ENCODE measurements around the gene MAST1.
A peak's percentile ranks its signal among the peaks of the same experiment; 100 is the strongest.
"Not testable (repeated sequence)": the region's sequence is repeated elsewhere in the genome, so short reads cannot be mapped to it uniquely, and the experiment has no call there.

Gene MAST1

DNA sequence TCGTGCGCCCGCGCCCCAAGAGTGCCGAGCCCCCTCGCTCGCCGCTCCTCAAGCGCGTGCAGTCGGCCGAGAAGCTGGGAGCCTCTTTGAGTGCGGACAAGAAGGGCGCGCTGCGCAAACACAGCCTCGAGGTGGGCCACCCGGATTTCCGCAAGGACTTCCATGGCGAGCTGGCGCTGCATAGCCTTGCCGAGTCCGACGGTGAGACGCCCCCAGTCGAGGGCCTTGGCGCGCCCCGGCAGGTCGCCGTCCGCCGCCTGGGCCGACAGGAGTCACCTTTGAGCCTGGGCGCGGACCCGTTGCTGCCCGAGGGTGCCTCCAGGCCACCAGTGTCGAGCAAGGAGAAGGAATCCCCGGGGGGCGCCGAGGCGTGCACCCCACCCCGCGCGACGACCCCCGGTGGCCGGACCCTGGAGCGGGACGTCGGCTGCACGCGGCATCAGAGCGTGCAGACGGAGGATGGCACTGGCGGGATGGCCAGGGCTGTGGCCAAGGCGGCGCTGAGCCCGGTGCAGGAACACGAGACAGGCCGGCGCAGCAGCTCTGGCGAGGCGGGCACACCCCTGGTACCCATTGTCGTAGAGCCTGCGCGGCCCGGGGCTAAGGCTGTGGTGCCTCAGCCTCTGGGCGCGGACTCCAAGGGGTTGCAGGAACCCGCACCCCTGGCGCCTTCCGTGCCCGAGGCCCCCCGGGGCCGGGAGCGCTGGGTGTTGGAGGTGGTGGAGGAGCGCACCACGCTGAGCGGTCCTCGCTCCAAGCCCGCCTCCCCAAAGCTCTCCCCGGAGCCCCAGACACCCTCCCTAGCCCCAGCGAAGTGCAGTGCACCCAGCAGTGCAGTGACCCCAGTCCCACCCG is 35.8 kb downstream of the MAST1 start:
- DNase-seq: no peak

DNA sequence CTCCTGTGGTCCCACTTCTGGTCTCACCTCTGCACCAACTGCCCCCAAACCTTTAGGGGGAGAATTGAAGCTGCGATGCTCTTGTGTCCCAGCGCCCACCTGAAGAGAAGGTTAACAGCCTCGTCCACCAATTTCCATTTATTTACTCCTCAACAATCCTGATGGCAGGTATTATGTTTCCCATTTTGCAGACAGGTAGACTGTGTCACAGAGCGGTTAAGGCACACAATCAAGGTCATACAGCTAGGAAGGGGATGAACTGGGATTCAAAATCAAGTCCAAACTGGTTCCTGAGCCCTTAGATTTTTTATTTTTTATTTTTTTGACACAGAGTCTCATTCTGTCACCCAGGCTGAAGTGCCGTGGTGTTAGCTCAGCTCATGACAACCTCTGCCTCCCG is 36.8 kb downstream of the MAST1 start:
- DNase-seq: no peak

DNA sequence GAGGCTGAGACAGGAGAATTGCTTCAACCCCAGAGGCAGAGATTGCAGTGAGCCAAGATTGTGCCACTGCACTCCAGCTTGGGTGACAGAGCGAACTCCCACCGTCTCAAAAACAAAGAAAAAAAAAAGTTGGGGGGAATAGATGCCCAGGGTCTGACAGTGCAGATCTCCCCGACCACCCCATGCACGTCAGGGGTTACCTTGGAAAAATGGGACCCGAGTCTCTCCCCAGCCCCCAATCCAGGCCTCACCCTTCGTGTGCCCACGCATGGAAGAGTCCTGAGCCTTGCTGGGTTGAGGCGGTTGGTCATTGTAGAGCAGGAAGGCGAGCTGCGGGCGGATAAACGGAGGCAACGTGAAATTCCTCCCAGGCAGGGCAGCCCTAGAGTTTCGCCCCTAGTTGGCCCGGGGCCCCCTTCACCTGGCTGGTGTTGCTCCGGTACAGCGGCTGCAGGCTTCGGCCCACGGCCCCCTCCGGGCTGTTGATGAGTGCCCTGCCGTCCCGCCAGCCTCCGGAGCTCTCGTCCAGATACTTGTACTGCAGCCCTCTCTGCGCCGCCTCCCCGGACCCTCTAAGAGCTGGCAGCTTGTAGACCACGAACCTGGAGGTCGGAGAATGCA is 42.3 kb downstream of the MAST1 start:
- no peak for DNase-seq

DNA sequence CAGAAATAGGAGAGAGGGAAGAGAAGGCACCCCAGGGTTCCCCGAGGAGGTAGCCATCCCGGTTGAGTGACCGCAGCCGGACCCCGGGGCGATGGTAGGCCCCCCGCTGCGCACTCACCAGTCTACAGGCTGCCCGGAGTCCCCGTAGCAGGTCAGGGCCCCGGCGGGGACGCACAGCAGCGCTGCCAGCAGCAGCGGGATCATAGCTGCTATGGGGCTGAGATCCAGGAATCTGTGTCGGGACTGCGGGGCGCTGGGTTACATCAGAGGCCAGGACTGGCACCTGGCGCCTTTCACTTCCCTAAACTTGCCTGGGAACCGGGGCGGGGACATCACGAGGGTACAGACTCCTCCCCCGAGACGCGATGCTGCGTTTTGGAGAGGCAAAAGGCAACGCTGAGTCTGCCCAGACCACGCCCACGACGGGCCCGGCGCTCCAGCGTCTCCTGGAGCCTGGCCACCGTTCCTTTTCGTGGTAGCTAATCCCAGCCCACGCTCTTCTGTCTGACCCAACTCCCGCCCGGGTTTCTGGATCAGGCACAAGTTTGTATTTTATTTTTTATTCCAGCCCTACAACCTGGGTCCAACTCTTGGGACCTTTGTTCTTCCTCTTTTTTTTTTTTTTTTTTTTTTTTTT is 43.0 kb downstream of the MAST1 start, which contains the start of gene DNASE2:
DNASE2 (minus strand) TSS at position 278 of the 637 bp plus-strand sequence; CDS start at position 204, 74 bp downstream.
- peak; percentile 54 for DNase-seq

DNA sequence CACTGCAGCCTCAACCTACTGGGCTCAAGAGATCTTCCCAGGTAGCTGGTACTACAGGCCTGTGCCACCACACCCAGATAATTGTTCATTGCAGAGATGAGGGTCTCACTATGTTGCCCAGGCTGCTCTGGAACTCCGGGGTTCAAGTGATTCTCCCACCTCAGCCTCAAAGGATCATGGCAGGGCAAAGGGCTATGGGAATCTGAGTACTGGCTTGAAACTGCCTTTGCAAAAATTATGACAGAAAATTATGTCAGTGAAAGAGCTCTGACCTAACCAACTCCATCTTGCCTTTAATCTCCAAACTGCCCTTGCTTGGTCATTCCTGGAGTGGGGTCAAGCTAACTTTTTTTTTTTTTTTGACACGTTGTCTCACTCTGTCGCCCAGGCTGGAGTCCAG is 44.3 kb downstream of the MAST1 start:
- DNase-seq: no peak

DNA sequence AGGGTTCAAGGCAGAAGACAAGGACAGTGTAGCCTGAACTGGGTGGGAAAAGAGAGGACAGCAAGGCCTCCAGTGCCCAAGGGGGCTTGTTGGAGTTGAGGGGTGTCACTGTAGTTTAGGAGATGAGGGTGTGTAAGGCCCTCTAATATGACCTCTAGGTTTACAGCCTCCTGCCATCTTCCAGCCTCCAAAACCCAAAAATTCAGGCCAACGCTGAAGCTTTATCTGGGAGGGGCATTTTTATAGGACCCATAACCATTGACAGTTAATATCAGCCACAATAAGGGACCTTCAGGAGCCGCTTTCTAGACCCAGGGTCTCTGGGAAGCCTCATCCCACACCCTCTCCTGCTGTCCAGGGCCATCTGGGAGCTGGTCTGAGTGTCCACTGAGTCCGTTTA is 45.9 kb downstream of the MAST1 start:
- no peak for DNase-seq

DNA sequence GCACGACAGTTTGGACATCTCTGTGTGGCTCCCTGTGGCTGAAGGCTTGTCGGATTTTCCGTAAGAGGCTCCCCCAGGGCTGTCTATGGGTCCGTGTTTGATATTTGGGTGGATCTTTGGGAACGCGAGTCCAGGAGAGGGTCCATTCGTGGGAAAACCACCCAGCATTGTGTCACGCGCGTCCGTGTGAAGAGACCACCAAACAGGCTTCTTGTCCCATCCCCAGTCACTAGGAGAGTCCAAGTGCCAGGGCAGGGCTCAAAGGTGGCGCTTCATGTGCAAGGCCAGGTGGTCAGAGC is 46.3 kb downstream of the MAST1 start:
- no peak for DNase-seq

DNA sequence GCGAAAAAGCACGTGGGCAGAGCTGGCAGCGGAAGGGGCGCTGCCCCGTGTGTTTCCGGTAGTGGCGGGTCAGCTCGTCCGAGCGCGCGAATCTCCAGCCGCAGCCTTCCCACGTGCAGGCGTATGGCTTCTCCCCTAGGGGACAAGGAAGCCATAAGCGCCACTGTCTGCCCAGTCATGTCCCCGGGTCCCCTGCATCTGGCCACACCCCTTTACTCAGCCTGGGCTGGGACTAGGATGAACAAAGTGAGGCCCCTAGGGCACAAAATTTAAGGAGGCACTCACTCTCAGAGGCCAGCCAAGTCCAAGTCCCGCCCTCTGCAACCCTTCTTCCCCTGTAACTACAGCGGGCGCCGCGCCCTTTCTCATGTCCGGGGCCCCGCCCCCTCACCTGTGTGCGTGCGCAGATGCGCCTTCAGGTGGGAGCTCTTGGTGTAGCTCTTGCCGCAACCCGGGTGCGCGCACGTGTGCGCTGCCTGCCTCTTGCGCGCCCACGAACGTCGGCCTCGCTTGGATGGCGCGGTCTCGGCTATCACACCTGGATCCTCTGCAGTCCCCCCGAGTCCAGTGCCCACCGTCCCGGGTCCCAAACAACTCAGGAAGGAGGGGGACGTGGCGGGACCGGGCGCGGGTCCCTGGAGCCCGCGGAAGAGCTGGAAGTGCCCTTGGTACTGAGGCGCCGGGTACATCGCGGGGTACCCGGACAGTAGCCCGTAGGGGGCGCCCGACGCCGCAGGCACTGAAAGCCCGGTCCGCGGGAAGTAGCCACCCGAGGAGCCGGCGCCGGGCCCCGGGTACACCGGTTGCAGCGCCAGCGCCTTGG is 46.8 kb downstream of the MAST1 start:
- DNase-seq: peak; percentile 25

DNA sequence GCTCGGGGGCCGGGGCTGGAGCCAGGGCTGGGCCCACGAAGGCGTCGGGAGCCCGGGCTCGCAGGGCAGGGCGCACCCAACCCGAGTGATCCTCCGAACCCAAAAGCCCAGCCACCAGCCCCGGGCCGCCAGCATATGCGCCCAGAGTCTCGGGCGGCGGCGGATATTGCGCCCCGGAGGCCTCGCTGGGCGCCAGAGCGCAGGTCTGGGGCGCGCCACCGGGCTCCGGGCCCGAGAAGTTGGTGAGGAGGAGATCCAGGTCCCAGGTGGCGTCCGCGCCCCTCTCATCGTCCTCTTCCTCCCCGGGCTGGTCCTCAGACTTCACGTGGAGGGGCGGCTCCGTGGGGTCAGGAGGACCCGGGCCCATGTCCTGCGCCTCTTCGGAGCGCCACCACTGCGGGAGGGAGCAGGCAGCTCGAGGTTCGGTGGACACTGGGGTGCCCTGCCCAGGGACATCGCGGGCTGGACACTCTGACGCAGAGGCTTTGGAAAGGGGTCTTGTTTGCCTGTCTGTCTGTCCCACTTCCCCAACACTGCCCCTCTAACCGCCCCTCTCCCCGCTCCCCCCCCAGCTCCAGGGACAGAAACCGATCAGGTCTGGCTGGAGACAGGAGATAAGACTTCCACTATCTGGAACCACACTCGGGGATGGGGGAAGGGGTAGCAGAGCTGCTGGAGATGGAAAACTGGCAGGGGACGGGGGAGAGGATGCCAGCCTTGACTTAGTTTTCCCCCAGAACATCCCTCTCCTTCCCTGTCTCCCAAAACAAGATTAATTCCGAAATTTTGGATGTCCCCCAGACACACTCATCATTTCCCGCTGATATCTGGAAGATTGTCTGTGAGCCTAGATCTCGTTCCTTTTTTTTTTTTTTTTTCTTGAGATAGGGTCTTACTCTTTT is 47.7 kb downstream of the MAST1 start:
- no peak for DNase-seq

DNA sequence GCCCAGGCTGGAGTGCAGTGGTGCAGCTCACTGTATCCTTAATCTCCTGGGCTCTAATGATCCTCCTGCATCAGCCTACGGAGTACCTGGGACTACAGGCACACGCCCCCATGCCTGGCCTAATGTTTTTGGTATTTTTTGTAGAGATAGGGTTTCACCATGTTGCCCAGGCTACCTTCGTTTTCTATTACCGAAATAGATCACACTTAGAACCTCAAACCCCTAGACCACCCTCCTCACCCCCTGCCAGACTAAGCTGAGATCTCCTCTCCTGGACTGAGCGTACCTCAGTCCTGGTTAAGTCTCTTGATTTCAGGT is 48.3 kb downstream of the MAST1 start:
- DNase-seq: no peak

DNA sequence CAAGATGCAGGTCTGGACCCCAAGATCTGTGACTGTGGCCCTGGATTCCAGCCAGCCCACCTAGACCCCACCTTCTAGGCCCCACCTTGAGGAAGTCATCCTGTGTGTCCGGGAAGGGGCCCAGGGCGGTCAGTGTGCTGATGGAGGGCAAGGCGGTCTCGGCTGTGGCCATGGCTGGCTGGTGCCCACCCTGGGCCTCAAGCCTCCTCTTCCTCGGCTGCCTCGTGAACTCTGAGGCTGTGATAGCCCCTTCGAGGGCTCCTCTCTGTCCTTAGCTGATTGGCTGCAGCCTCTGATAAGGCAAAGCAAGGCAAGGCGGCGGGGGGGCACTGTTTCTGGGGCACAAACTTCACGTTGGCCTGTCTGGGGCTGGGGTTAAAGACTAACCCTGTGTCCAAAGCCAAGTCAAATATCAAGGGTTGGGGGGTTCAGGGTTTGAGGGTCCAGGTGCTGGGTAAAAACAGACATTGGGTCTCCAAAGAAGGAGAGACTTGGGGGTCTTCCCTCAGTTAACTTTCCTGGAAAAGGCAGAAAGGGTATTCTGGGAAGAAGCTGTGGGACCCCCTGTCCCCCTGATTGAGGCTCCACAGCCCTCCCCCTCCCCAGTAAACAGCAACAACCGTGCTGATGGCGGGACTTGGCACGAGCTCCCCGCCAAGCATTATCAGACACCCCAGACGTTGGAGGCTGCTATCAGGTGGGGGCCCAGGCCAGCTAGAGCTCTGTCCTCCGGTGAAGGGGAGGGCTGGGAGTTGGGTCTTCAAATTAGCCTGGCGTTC is 48.8 kb downstream of the MAST1 start, which contains the start of gene KLF1:
KLF1 (minus strand) TSS at position 233 of the 779 bp plus-strand sequence; CDS start at position 172, 61 bp downstream.
- no peak for DNase-seq

DNA sequence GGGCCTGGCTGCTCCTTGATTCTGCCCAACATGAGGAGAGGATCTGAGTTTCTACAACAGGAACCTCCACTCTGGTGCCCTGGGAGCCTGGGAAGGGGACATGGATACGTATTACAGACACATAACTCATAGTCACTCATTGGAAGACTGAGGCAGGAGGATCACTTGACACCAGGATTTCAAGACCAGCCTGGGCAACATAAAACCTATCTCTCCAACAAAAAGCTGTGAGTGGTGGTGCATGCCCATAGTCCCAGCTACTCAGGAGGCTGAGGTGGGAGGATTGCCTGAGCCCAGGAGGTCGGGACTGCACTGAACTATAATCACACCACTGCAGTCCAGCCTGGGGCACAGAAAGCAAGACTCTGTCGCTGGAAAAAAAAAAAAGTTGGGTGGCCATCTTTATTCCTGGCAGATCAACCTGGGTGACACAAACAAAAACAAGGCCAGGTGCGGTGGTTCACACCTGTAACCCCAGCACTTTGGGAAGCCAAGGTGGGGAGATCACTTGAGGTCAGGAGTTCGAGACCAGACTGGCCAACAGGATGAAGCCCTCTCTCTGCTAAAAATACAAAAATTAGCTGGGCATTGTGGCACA is 49.8 kb downstream of the MAST1 start:
- DNase-seq: no peak

DNA sequence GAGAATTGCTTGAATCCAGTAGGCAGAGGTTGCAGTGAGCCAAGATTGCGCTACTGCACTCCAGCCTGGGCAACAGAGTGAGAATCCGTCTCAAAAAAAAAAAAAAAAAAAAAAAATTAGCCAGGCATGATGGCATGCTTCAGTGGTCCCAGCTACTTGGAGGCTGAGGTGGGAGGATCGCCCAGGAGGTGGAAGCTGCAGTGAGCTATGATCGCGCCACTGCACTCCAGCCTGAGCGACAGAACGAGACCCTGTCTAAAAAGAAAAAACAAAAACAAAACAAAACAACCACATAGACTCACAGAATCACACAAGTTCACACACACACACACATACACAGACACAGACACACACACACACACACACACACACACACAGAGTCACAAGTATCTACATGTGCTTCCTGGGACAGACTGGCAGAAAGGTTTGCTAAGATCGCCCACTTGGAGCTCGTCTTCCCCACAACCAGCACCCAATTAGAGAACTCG is 52.0 kb downstream of the MAST1 start:
- DNase-seq: not testable (repeated sequence)

DNA sequence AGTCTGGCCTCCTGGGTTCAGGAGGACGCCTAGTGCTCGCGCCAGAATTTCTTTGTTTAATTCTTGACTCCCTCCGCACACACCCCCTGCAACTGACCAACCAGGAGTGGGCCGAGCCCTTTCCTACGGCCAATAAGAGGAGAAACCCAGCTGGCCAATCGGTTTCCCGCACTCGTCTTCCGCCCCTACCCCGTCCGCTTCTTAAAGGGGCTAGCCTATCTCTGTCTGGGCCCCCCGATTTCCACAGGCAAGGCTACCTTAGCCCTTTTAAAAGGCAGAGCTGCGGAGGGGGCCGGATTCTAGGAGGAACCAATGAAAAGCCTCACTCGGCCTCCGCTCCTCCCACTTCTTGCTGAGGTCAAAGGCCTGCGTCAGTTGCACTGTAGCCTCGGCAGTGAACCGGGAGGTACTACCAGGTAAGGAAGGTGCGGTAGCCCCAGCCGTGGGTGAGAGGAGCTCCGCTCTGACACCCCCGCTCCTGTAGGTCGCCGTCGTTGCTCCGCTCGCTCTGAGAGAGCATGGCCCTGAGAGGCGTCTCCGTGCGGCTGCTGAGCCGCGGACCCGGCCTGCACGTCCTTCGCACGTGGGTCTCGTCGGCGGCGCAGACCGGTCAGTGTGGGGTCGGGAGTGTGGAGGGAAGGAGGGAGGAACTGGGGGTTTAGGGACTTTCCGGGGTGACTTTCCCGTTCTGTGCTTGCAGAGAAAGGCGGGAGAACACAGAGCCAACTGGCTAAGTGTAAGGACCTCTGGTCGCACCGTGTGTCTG is 52.7 kb downstream of the MAST1 start, which contains the start of gene GCDH:
GCDH (plus strand) TSS at position 374 of the 766 bp plus-strand sequence; CDS start at position 519, 145 bp downstream.
- peak; percentile 96 for DNase-seq

DNA sequence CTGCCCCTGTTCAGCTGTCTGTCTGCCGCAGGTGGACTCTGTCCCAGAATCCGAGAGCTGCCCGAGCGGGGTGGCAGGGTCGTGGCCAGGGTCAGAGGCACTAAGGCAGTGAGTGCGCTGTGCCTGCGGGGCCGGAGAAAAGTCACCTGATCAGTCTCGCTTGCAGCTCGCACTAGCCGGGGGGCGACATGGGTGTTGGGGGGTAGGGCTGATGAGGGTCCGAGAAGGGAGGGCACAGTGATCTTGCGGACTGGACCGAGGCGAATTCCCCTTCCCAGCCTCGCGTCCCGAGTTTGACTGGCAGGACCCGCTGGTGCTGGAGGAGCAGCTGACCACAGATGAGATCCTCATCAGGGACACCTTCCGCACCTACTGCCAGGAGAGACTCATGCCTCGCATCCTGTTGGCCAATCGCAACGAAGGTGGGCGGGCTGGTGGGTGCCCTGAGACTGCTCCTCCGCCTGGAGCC is 53.3 kb downstream of the MAST1 start:
- DNase-seq: no peak

DNA sequence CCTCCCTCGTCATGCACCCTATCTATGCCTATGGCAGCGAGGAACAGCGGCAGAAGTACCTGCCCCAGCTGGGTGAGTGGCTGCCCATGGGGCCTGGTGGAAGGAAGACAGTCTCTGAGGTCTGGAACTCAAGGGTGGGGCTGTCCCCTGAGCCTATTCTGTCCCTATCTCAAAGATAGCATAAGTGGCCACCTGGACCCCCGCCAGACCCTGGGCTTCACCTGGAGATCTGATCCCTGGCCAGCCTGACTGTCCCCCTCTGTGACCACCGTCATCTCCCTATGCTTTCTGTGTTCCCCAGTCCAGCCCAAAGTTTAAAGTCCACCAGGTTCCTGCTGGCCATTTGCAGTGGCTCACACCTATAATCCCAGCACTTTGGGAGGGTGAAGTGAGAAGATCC is 55.3 kb downstream of the MAST1 start:
- DNase-seq: no peak

DNA sequence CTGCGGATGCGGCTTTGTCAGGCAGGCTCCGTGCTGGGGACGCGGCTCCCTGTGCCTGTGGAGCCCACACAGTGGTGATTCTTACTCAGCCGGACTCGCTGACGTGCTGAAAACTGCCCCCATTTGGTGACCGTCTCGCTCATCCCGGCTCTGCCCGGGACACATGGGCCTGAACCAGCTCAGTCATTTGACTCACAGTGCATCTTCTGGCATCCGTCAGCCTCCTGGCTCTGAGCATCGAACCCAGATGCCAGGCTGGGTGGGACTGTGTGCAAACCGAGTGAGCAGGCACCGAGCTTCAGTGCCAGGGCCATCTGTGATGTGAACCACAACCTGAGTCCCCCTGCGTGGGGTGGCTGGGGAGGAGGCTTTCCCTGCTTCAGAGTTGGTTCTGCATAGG is 58.1 kb downstream of the MAST1 start:
- no peak for DNase-seq

DNA sequence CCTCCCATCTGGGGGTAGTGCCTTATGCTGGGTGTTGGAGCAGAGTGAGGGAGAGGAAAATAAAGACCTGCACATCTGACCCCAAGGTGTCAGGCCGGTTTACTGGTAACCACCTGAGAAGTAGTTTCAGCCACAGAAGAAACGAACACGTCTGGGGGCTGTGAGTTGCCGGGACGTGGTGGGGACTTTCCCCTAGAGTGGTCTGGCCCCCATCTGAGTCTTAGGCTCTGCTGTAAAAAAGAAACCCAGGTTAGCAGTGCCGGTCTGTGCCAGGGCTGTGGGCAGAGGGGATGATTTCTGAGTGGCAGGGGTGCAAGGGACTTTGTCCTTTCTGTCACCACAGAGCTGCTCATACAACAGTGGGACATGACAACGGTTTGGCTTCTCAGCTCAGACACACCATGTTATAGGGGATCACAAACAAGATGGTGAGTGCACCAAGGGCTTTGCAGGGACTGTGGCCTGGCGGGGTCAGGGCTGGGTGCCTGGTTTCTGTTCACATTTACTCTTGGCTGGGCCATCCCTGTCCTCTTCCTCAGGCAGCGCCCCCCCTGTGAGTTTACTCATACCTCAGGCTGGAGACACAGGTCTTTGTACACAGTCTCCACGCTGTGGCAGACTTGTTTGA is 61.7 kb downstream of the MAST1 start:
- no peak for DNase-seq

DNA sequence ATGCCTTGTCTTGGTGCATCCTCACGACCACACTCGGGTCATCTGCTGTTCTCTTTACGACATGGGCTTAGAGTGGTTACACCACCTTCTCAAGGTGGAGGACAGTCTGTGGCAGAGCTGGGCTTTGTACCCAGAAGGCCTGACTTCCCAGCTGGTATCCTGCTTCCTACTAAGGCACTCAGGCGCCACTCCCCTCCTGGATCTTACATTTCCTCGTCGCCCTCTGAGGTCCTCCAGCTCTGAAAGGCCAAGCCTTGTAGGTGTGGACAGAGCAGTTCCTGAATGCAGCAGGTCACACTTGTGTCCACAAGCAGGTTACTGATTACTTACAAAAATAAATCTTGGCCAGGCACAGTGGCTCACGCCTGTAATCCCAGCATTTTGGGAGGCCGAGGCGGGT is 68.9 kb downstream of the MAST1 start:
- DNase-seq: no peak

All from KG1 (cell line).